IgD-negative memory B cell (primary cell): ENCODE results near the gene METRNL. TPM values are rescaled to one million over a fixed set of nuclear protein-coding genes. Genes with fewer than 3 reads are reported as not detected.

Experiments
- H3K27ac Mint-ChIP-seq, 3 donors: one replicate each; pipeline ENCODE4 v1.8.0; 2020 to 2022; ENCODE audit warnings: mild to moderate bottlenecking in 3 of 3, mixed read lengths in 3 of 3, moderate library complexity in 1 of 3
- H3K27me3 Mint-ChIP-seq: one replicate; pipeline ENCODE4 v1.8.0; 2021; ENCODE audit warnings: mixed read lengths
- H3K36me3 Mint-ChIP-seq: one replicate; pipeline ENCODE4 v1.8.0; 2020; ENCODE audit warnings: mild to moderate bottlenecking, mixed read lengths
- H3K4me1 Mint-ChIP-seq, 3 donors: one replicate each; pipeline ENCODE4 v1.8.0; 2020 to 2022; ENCODE audit warnings: mixed read lengths in 3 of 3, mild to moderate bottlenecking in 1 of 3
- H3K4me3 Mint-ChIP-seq, 4 donors: one replicate each; pipeline ENCODE4 v1.8.0; 2020 to 2022; ENCODE audit warnings: mild to moderate bottlenecking in 4 of 4, mixed read lengths in 4 of 4, moderate library complexity in 3 of 4
- H3K9me3 Mint-ChIP-seq, 3 donors: one replicate each; pipeline ENCODE4 v1.8.0; 2020 to 2021; ENCODE audit warnings: mixed read lengths in 3 of 3, mild to moderate bottlenecking in 1 of 3
- polyA plus RNA-seq: library from polyadenylated mRNA; unstranded; fragments of 300-500 nt; fragmentation: Illumina TruSeq; gene quantifications from one replicate; pipeline ENCODE4 v1.2.3, GENCODE V29; 2021

METRNL gene
- polyA plus RNA-seq, 1 donor from 2014 or later, result 2.1 TPM

DNA sequence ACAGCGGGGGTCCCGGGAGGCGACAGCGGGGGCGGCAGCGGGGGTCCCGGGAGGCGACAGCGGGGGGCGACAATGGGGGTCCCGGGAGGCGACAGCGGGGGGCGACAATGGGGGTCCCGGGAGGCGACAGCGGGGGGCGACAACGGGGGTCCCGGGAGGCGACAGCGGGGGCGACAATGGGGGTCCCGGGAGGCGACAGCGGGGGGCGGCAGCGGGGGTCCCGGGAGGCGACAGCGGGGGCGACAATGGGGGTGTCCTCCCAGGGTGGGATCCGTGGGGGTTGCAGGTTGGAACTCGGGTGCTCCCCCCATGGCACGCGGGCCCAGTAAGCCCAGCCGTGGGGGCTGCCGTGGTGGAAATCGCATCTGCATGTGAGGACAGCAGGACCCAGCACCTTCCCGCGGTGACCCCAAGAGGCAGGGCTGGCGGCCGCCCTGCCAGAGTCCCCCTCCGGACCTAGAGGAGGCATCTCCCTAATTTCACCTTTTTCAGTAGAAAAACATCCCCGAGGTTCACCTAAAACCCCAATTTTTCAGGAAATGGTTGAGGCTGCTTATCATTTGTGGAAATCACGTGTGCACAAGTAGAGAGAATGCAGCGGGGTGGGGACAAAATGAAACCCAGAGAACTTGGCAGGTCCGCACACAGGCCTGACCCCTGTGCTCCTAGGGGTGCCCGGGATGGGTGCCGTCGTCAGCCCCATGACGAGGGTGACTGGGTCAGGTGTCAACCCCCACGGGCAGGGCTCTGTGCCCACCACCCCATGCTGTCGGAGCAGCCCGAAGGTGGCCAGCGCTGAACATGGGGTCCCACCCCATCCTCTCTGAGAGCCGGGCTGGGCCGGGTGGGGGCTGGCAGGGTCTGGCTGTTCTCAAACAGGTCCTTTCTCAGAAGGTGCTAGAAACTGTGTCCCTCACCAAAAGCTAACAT lies 10.5 kb upstream of the METRNL start:
- Mint-ChIP-seq H3K36me3 (no peaks in the 10 kb centered on the region), H3K4me3 (no peak overlapping the region), H3K9me3 (no peaks in the 10 kb centered on the region), H3K4me1 (peaks cover 0 to 9% (median 6%) of the 10 kb centered on the region in 3 donors), H3K27ac (no peak overlapping the region), H3K27me3 (peaks cover 7% of the 10 kb centered on the region)

DNA sequence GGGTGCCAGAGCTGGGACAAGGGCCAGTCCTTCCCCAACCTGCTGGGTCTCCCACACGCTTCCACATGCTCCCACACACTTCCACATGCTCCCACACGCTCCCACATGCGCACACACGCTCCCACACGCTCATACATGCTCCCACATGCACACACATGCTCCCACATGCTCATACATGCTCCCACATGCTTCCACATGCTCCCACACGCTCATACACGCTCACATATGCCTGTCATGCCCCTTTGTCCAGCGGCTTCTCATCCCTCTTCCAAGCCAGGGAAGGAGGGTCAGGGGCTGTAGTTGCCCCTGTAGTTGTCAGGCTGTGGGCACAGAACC lies 9.9 kb upstream of the METRNL start:
- no peak overlapping the region for H3K4me3 Mint-ChIP-seq
- peaks cover 0 to 9% (median 6%) of the 10 kb centered on the region in 3 donors for H3K4me1 Mint-ChIP-seq
- peaks cover 7% of the 10 kb centered on the region for H3K27me3 Mint-ChIP-seq
- H3K27ac Mint-ChIP-seq, result no peak overlapping the region
- H3K9me3 Mint-ChIP-seq, result no peaks in the 10 kb centered on the region
- no peaks in the 10 kb centered on the region for H3K36me3 Mint-ChIP-seq

GRCh38 chr17:83069931-83070742 lies 9.3 kb upstream of the METRNL start:
- H3K27me3 Mint-ChIP-seq, result peaks cover 7% of the 10 kb centered on the region
- H3K36me3 Mint-ChIP-seq, result no peaks in the 10 kb centered on the region
- H3K4me3 Mint-ChIP-seq, result no peak overlapping the region
- peak overlapping the region in 1 of 3 donors; percentile 70 for H3K27ac Mint-ChIP-seq
- H3K4me1 Mint-ChIP-seq, result peaks cover 0 to 9% (median 6%) of the 10 kb centered on the region in 3 donors
- H3K9me3 Mint-ChIP-seq, result no peaks in the 10 kb centered on the region

GRCh38 chr17:83070800-83071341 lies 8.5 kb upstream of the METRNL start:
- no peak overlapping the region for H3K4me3 Mint-ChIP-seq
- H3K27me3 Mint-ChIP-seq, result peaks cover 7% of the 10 kb centered on the region
- H3K4me1 Mint-ChIP-seq, result peaks cover 0 to 9% (median 6%) of the 10 kb centered on the region in 3 donors
- peak overlapping the region in 1 of 3 donors; percentile 70 for H3K27ac Mint-ChIP-seq
- H3K36me3 Mint-ChIP-seq, result no peaks in the 10 kb centered on the region
- no peaks in the 10 kb centered on the region for H3K9me3 Mint-ChIP-seq

GRCh38 chr17:83071365-83071764 lies 8.0 kb upstream of the METRNL start:
- Mint-ChIP-seq H3K9me3 (no peaks in the 10 kb centered on the region), H3K36me3 (no peaks in the 10 kb centered on the region), H3K4me3 (no peak overlapping the region), H3K27ac (no peak overlapping the region), H3K4me1 (peaks cover 0 to 9% (median 6%) of the 10 kb centered on the region in 3 donors), H3K27me3 (peaks cover 6% of the 10 kb centered on the region)

GRCh38 chr17:83071966-83072562 lies 7.3 kb upstream of the METRNL start:
- no peaks in the 10 kb centered on the region for H3K36me3 Mint-ChIP-seq
- H3K27me3 Mint-ChIP-seq, result peaks cover 7% of the 10 kb centered on the region
- no peaks in the 10 kb centered on the region for H3K9me3 Mint-ChIP-seq
- H3K4me3 Mint-ChIP-seq, result no peak overlapping the region
- peaks cover 0 to 9% (median 6%) of the 10 kb centered on the region in 3 donors for H3K4me1 Mint-ChIP-seq
- peak overlapping the region in 1 of 3 donors; percentile 65 for H3K27ac Mint-ChIP-seq

- Mint-ChIP-seq H3K9me3 (no peaks in the 10 kb centered on the region), H3K4me1 (peaks cover 0 to 9% (median 6%) of the 10 kb centered on the region in 3 donors), H3K27me3 (peaks cover 10% of the 10 kb centered on the region), H3K4me3 (no peak overlapping the region), H3K27ac (no peak overlapping the region), H3K36me3 (no peaks in the 10 kb centered on the region)
These were observed 6.6 kb upstream of the METRNL start for GRCh38 chr17:83072600-83073358.

GRCh38 chr17:83073389-83074063 lies 5.9 kb upstream of the METRNL start:
- H3K36me3 Mint-ChIP-seq, result no peaks in the 10 kb centered on the region

DNA sequence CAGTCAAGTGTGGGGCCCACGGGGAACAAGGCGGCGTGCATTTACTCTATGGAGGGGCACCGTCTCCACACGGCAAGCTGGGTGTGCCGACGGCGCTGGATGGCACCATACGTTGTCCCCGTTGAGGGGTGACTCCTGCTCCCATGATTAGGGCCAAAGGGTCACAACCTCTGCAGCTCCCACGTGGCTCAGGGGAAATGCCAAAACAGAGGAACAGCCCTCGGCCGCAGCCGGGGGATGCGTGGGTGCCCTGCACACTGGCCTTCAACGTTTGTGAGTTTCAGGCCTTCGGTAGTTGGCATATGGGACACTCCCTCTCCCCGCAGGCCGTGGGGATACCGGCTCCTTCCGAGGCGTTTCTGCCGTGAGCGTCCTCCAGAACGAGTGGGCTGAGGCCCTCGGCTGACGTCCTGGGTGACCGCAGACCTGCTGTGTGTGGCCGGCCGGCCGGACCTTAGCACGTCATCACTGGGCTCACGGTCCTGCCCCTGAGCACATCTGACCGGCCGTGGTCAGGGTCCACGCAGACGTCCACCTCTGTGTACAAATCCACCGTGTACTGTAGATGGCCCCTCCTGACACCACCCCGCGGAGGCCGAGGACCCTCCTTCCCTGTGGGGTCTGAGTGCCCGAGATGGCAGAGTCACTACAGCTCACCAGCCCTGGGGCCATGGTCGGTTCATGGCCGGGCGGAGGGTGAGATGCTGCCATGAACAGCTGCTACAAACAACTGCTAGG lies 4.8 kb upstream of the METRNL start:
- Mint-ChIP-seq H3K36me3 (no peaks in the 10 kb centered on the region), H3K27me3 (peaks cover 6% of the 10 kb centered on the region), H3K4me3 (no peak overlapping the region), H3K9me3 (no peaks in the 10 kb centered on the region), H3K27ac (peak overlapping the region in 2 of 3 donors; percentile 58 to 78), H3K4me1 (peaks cover 0 to 7% (median 6%) of the 10 kb centered on the region in 3 donors)

More at GRCh38 chr17:83073389-83074063, 5.9 kb upstream of the METRNL start:
- Mint-ChIP-seq H3K4me1 (peaks cover 0 to 9% (median 8%) of the 10 kb centered on the region in 3 donors), H3K27ac (no peak overlapping the region), H3K9me3 (no peaks in the 10 kb centered on the region), H3K4me3 (no peak overlapping the region), H3K27me3 (peaks cover 10% of the 10 kb centered on the region)

GRCh38 chr17:83075270-83075880 lies 4.0 kb upstream of the METRNL start:
- H3K4me3 Mint-ChIP-seq, result peak overlapping the region in 1 of 4 donors; percentile 86
- H3K27me3 Mint-ChIP-seq, result peaks cover 6% of the 10 kb centered on the region
- peak overlapping the region in 2 of 3 donors; percentile 58 to 78 for H3K27ac Mint-ChIP-seq
- peaks cover 0 to 6% (median 6%) of the 10 kb centered on the region in 3 donors for H3K4me1 Mint-ChIP-seq
- no peaks in the 10 kb centered on the region for H3K36me3 Mint-ChIP-seq
- no peaks in the 10 kb centered on the region for H3K9me3 Mint-ChIP-seq

GRCh38 chr17:83076938-83077337 lies 2.5 kb upstream of the METRNL start:
- Mint-ChIP-seq H3K4me1 (peaks cover 5 to 6% (median 5%) of the 10 kb centered on the region in 3 donors), H3K36me3 (no peaks in the 10 kb centered on the region), H3K9me3 (no peaks in the 10 kb centered on the region), H3K27ac (peak overlapping the region in 1 of 3 donors; percentile 25), H3K4me3 (peak overlapping the region in 1 of 4 donors; percentile 86), H3K27me3 (peaks cover 6% of the 10 kb centered on the region)

DNA sequence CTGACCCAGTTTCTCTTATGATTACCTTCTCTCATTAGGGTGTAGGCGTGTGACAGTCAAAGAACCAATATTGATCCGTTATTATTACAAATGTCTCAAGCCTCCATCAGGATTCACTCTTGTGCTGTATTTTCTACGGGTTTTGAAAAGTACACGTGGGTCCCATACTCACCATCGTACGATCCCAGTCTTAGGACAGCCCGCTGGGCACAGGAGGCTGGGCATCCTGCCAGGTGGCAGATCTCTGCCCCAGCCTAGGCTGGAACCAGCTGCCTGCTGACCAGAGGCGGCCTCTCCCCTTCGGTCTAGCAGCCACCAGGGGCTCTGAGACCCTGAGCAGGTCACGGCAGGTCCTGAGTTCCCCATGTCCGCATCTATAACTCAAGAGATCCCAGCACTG lies 2.0 kb upstream of the METRNL start:
- H3K4me3 Mint-ChIP-seq, result peak overlapping the region in 1 of 4 donors; percentile 86
- H3K36me3 Mint-ChIP-seq, result no peaks in the 10 kb centered on the region
- peaks cover 6% of the 10 kb centered on the region for H3K27me3 Mint-ChIP-seq
- H3K27ac Mint-ChIP-seq, result peak overlapping the region in 1 of 3 donors; percentile 25
- peaks cover 7 to 9% (median 9%) of the 10 kb centered on the region in 3 donors for H3K4me1 Mint-ChIP-seq
- no peaks in the 10 kb centered on the region for H3K9me3 Mint-ChIP-seq

DNA sequence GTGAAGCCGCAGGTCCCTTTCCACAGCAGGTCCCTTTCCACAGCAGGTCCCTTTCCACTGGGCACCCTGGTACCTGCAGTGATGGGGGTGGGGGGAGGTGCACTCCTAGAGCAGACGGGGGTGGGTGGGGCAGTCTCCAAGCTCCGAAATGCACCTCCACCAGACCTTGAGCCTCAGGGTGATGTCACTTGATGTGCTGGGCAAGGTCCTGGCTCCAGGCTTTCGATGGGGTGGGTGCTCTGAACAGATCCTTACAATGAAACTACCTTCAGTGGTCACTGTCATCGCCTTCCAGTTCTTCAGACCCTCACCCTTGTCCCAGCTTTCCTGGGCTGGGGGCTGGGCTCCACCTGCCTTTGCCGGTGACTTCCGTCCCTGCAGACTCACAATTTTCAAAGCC lies 1.5 kb upstream of the METRNL start:
- Mint-ChIP-seq H3K27ac (peak overlapping the region in 1 of 3 donors; percentile 64), H3K27me3 (peaks cover 6% of the 10 kb centered on the region), H3K4me1 (peaks cover 11 to 14% (median 13%) of the 10 kb centered on the region in 3 donors), H3K4me3 (peak overlapping the region; percentile 52 to 86 (median 84)), H3K36me3 (no peaks in the 10 kb centered on the region), H3K9me3 (no peaks in the 10 kb centered on the region)
